HG03575 (cell line): ENCODE results near the gene ALDH3B1.

Experiments used
- ATAC-seq: cut with Tn5 transposase; IDR thresholded peaks from one replicate; pipeline ENCODE4 v1.9.1; 2021; ENCODE audit not compliant: unreplicated experiment, insufficient number of reproducible peaks, low FRiP score; ENCODE audit errors: extremely low read depth

The ALDH3B1 gene

GRCh38 chr11:68026391-68027105, 16.4 kb downstream of the ALDH3B1 start:
- ATAC-seq = no peak

DNA sequence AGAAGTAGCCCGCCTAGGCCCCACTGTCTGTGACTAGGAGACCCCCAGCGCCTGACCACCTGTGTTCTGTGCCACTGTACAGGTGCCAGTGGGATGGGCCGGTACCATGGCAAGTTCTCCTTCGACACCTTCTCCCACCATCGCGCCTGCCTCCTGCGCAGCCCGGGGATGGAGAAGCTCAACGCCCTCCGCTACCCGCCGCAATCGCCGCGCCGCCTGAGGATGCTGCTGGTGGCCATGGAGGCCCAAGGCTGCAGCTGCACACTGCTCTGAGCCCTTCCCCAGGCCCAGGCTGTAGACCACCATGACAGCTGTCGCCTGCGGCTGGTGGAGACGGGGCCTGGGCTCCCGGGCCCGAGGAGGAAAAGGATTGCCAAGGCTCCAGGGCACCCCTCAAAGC, 17.5 kb downstream of the ALDH3B1 start:
- ATAC-seq = no peak

GRCh38 chr11:68028802-68029545, 18.8 kb downstream of the ALDH3B1 start:
- no peak for ATAC-seq

GRCh38 chr11:68030318-68031143, 20.4 kb downstream of the ALDH3B1 start, which contains the start of gene NDUFS8:
Gene NDUFS8, plus strand, starts transcription at chr11:68030681. Its CDS starts 1,471 bp downstream, at chr11:68032152.
- ATAC-seq = peak; percentile 77

DNA sequence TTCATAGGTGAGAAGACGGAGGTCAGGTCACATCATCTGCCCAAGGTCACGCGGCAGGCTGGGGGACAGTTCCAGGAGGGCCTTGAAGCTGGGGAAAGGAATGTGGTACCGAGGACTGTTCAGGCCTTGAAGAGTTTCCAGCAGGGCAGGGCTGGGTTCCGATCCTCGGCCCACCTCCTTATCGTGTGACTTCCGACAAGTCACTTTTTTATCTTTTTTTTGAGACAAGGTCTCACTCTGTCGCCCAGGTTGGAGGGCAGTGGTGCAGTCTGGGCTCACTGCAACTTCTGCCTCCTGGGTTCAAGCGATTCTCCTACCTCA, 21.0 kb downstream of the ALDH3B1 start:
- ATAC-seq = no peak

GRCh38 chr11:68032003-68032402, 21.9 kb downstream of the ALDH3B1 start:
- ATAC-seq = no peak

DNA sequence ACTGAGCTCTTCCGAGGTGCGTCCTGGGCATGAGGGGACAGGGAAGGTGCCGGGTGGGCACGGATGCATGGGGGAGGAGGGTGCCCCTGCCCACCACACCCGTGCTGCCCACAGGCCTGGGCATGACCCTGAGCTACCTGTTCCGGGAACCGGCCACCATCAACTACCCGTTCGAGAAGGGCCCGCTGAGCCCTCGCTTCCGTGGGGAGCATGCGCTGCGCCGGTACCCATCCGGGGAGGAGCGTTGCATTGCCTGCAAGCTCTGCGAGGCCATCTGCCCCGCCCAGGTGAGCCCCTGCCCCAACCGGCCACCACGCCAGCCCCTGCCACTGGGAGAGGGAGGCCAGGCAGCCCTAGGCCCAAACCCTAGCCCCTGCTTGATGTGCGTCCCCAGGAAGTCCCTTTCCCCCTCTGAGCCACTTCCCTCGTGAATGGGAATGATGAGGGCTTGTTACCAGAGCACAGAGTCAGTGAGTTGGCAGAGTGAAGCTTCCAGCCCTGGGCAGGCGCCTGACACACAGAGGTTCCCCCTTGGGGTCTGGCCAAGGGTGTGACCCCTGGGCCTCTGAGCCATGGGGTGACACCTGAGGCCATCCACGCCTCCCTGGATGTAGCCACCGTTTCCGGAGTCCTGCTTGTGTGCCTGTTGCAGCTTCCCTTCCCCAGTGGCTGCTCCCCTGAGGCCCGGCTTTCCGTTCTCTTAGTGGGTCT, 23.0 kb downstream of the ALDH3B1 start:
- ATAC-seq = no peak

DNA sequence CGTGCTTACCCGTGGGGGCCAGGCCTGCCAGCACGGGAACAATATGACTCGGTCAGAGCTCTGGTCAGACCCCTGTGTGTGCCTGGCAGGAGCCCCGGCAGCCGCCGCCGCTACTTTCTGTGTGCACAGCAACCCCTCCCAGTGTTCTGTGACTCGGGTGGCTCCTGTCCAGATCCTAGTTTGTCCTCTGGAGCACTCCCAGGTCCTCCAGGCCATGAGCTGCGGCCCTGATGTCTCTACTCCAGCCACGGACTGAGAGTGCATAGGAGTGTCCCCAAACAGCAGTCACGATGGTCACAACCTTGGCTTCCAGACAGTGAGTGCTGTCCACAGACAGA, 23.6 kb downstream of the ALDH3B1 start:
- no peak for ATAC-seq

- no peak for ATAC-seq
Measured at GRCh38 chr11:68035266-68035876, 25.2 kb downstream of the ALDH3B1 start.

DNA sequence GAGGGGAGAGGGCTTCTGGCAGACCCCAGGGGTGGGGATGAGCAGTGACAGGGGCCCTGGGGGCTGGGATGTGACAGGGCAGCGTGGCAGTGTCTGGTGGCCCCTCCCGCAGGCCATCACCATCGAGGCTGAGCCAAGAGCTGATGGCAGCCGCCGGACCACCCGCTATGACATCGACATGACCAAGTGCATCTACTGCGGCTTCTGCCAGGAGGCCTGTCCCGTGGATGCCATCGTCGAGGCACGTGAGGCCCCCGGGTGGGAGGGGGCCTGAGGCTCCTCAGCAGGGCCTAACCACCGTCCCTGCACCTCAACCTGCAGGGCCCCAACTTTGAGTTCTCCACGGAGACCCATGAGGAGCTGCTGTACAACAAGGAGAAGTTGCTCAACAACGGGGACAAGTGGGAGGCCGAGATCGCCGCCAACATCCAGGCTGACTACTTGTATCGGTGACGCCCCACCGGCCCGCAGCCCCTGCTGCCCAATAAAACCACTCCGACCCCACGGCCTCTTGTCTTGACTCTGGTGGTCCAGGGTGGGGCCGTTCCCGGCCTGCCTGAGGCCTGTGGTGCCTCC, 26.1 kb downstream of the ALDH3B1 start:
- ATAC-seq = no peak

GRCh38 chr11:68036717-68037239, 26.7 kb downstream of the ALDH3B1 start:
- no peak for ATAC-seq

DNA sequence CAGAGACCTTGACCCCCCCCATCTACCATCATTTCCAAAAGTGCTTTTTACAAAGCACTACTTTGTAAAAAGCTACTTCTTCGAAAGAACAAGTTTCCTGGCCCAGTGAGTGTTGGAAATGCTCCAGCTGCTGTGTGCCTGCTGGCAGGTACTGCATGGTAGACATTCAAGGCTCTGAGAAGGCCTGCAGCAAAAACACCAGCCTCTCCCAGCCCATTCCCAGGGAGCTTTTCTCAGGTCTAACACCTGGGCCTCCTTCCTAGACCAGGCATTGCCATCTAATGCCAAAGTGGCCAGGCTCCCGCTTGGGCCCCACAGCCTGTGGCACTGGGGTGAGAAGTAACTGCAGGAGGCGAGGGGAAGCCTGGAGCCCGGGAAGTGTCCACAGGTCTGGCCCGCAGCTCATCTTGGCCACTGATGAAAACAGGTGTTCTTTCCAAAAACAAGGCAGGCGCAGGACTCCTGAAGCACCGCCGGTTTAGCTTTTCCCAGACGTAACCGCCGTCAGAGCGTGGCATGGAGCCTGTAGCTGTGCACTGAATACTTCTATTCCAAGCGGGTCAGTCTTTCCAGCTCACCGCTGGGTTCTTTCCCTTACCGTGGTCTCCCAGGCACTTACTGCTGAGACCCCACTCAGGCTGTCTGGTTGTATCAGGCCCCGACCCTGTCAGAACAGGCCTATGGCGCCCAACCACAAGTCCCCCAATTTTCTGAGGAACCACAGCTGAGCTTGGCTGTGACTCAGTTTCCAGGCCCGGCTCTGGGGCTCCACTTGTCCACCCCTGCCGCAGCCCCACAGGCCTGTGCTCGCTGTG, 27.5 kb downstream of the ALDH3B1 start:
- ATAC-seq = no peak

DNA sequence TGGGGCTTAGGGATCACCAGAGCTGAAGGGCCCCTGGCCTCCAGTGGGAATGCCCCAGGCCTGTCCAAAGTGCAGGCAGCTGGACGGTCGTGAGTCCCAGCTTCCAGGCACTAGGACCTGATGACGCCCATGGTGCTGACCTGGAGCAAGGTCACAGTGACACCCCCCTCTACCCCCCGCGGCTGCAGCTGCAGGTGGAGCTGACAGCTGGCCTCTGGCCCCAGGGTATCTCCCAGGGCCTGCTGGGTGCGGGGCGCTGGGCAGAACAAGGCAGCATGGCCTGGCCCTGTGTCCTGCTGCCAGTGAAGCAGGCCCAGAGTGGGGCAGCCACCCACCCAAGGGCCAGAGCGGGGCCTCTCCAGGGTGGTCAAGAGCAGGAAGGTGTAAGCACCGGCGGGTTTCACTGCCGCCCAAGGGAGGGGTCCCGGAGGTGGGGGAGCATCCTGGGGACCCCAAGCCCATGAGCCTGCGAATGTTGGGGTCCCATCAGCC, 28.1 kb downstream of the ALDH3B1 start:
- ATAC-seq = no peak

GRCh38 chr11:68038718-68039525, 28.8 kb downstream of the ALDH3B1 start, which contains the start of gene TCIRG1:
Gene TCIRG1, plus strand, starts transcription at chr11:68039025. Its CDS starts 2,247 bp downstream, at chr11:68041272.
- ATAC-seq = no peak

GRCh38 chr11:68039526-68040086, 29.5 kb downstream of the ALDH3B1 start:
- ATAC-seq = no peak
